Peyer's patch (tissue), 4 donors: ENCODE results near the gene IL24. TPM values are rescaled to one million over a fixed set of nuclear protein-coding genes. Genes with fewer than 3 reads are reported as not detected.

ENCODE experiments used
- DNase-seq, 3 donors: peaks; one replicate each; pipeline ENCODE4 v3.0.0-alpha.2; 2017 to 2019
- H3K27ac ChIP-seq, 4 donors: fragments of 200-600 bp; sonication (generic); one replicate each; pipeline ENCODE4 v1.5.1; 2016 to 2019
- H3K27me3 ChIP-seq, 2 donors: fragments of 200-600 bp; sonication (generic); one replicate each; pipeline ENCODE4 v1.5.1; 2019
- H3K36me3 ChIP-seq, 3 donors: fragments of 200-600 bp; sonication (generic); one replicate each; pipeline ENCODE4 v1.5.1; 2016 to 2019
- H3K4me1 ChIP-seq, 4 donors: fragments of 200-600 bp; sonication (generic); one replicate each; pipeline ENCODE4 v1.5.1; 2016 to 2019
- H3K4me3 ChIP-seq, 4 donors: fragments of 200-600 bp; sonication (generic); 1 replicate in 3 of 4; 2 replicates in 1 of 4; pipeline ENCODE4 v1.5.1; 2016 to 2019; ENCODE audit warnings: mild to moderate bottlenecking in 1 of 4
- H3K9me3 ChIP-seq, 4 donors: fragments of 200-600 bp; sonication (generic); one replicate each; pipeline ENCODE4 v1.5.1; 2016 to 2019; ENCODE audit warnings: mild to moderate bottlenecking in 1 of 4
- POLR2A ChIP-seq, 2 donors: fragments of 450-650 bp; IDR thresholded peaks; one replicate each; pipeline ENCODE4 v1.5.1; 2017; ENCODE audit warnings: antibody characterized with exemption in 2 of 2, mild to moderate bottlenecking in 2 of 2, moderate library complexity in 2 of 2
- total RNA-seq, 4 donors: library from RNA; depleted of rRNA; stranded (reverse); fragments of >200 nt; gene quantifications; one replicate each; pipeline ENCODE4 v1.1.0, GENCODE V29; 2016
- TF ChIP-seq, protein P1 (sequence below), 6 experiments: fragments of 450-650 bp in 4 of 6; fragments of 200-600 bp in 2 of 6; sonication (generic) in 1 of 6; IDR thresholded peaks; one replicate each; pipeline ENCODE4 v1.5.1; 2017 to 2019; ENCODE audit warnings: antibody characterized with exemption in 6 of 6, mild to moderate bottlenecking in 3 of 6, moderate library complexity in 1 of 6

Gene IL24
- total RNA-seq, 4 donors from 2014 or later, result not detected

DNA sequence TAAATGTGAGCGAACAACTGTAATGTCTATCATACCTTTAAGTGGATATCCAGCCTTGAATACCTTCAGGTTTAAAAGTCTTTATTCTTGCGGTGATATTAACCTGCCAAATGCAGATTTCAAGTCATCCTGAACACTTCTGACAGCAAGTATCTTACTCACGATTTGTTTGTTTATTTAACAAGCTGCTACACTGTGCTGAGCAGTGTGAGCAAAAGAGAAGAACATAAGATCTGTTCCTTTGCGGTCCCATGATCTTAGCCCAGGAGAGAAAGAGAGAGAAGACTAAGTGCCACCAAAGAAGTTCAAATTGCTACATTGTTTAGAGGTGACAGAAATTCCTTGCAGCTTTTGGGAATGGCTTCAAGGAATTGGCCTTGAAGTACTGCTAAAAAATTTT lies 9.5 kb upstream of the IL24 start:
- H3K9me3 ChIP-seq, result no peaks in the 10 kb centered on the region
- H3K27ac ChIP-seq, result no peak overlapping the region
- no peak overlapping the region for H3K4me3 ChIP-seq
- TF ChIP-seq POLR2A (IDR thresholded peaks at IDR 0.05), result no peak
- TF ChIP-seq, protein P1, sequence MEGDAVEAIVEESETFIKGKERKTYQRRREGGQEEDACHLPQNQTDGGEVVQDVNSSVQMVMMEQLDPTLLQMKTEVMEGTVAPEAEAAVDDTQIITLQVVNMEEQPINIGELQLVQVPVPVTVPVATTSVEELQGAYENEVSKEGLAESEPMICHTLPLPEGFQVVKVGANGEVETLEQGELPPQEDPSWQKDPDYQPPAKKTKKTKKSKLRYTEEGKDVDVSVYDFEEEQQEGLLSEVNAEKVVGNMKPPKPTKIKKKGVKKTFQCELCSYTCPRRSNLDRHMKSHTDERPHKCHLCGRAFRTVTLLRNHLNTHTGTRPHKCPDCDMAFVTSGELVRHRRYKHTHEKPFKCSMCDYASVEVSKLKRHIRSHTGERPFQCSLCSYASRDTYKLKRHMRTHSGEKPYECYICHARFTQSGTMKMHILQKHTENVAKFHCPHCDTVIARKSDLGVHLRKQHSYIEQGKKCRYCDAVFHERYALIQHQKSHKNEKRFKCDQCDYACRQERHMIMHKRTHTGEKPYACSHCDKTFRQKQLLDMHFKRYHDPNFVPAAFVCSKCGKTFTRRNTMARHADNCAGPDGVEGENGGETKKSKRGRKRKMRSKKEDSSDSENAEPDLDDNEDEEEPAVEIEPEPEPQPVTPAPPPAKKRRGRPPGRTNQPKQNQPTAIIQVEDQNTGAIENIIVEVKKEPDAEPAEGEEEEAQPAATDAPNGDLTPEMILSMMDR (IDR thresholded peaks at IDR 0.05), result no peak
- H3K4me1 ChIP-seq, result peaks cover 0 to 16% (median 0%) of the 10 kb centered on the region in 4 donors
- H3K36me3 ChIP-seq, result no peaks in the 10 kb centered on the region
- no peak for DNase-seq
- H3K27me3 ChIP-seq, result no peaks in the 10 kb centered on the region

DNA sequence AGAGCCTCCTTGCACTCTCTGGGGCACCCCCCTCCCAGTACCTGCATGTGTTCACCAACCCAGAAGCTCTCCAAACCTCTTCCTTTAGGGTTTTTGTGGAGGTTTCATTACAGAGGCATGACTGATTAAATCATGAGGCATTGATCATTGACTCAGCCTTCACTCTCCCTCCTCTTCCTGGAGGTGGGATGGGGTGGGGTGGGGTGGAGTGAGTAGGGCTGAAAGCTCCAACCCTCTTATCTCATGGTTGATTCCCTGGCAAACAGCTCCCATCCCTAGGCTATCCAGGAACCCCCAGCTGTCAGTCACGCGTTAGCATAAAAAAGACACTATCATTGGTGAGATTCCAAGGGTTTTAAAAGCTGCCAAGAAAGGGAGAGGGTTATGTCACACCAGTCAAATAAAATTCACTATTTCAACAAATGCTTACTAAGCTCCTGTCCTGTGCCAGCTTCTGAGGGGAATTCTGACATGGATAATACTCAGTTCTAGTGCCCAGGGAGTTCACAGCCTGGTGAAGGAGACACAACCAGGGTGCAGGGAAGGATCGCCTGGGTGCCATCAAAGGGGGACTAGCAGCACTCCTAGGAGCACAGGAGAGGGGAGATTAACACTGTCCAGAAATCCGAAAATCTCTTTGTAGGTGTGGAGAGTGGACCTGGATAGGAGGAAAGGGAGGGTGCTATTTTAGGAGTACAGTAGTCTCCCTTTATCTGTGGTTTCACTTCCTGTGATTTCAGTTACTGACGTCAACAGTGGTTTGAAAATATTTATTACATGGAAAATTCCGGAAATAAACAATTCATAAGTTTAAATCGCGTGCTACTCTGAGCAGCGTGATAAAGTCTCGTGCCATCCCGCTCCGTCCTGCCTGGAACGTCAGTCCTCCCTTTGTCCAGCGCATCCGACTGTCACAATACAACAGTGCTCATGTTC lies 6.8 kb upstream of the IL24 start:
- TF ChIP-seq, protein P1 (IDR thresholded peaks at IDR 0.05), result no peak
- TF ChIP-seq POLR2A (IDR thresholded peaks at IDR 0.05), result no peak
- peak in 1 of 3 donors; percentile 68 for DNase-seq
- H3K4me1 ChIP-seq, result peaks cover 0 to 16% (median 0%) of the 10 kb centered on the region in 4 donors

DNA sequence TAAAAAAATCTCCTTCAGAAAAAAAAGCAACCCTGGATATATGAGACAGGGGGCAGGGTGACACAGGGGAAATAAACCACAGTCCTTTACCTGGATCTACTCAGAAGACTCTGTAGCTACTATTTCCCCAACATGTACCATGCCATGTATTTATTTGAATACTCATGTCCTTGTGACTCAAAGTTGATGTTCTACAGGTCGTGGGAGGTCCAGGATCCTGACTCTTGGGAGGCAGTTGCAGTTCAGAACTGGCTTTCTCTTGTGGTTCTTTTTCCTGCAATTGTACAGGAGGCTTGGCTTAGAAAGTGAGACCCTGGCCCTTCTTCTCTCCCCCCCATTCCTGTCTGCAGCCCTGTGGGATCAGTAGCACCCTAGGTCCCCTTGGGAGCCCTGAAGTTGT lies 5.8 kb upstream of the IL24 start:
- no peak for DNase-seq
- Histone ChIP-seq H3K27ac (no peak overlapping the region), H3K4me1 (peaks cover 0 to 16% (median 0%) of the 10 kb centered on the region in 4 donors), H3K4me3 (no peak overlapping the region), H3K27me3 (no peaks in the 10 kb centered on the region), H3K9me3 (no peaks in the 10 kb centered on the region), H3K36me3 (no peaks in the 10 kb centered on the region)
- TF ChIP-seq, protein P1 (IDR thresholded peaks at IDR 0.05), result no peak
- TF ChIP-seq POLR2A (IDR thresholded peaks at IDR 0.05), result no peak

More for the DNA sequence above, 6.8 kb upstream of the IL24 start:
- H3K27me3 ChIP-seq, result no peaks in the 10 kb centered on the region
- no peak overlapping the region for H3K4me3 ChIP-seq
- H3K36me3 ChIP-seq, result no peaks in the 10 kb centered on the region
- H3K27ac ChIP-seq, result no peak overlapping the region
- H3K9me3 ChIP-seq, result no peaks in the 10 kb centered on the region

DNA sequence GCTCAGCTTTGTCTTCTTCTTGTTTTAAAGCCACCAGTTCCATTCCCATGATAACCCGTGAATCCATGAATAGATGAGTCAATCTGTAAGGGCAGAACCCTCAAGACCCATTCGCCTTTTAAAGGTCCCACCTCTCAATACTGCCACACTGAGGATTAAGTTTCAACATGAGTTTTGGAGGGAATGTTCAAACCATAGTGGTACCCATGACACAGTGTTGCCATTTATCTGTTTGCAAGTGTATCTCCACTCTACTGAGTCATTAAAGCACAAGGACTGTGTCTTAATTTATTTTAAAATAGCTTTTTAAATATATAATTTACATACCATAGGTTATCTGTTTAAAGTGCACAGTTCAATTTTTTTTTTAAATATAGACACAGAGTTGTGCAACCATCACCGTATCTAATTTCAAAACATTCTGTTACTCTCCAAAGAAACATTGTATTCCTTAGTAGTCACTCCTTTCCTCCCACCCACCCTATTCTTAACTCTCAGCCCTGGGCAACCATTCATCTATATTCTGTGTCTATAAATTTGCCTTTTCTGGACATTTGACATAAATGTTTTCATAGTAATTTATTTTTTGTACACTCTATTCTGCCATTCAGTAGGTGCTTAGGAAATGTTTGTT lies 4.8 kb upstream of the IL24 start:
- TF ChIP-seq, protein P1 (IDR thresholded peaks at IDR 0.05), result no peak
- no peak for TF ChIP-seq POLR2A (IDR thresholded peaks at IDR 0.05)
- H3K4me1 ChIP-seq, result peaks cover 0 to 16% (median 0%) of the 10 kb centered on the region in 4 donors
- no peak overlapping the region for H3K4me3 ChIP-seq
- no peak overlapping the region for H3K27ac ChIP-seq
- H3K36me3 ChIP-seq, result no peaks in the 10 kb centered on the region
- DNase-seq, result no peak
- no peaks in the 10 kb centered on the region for H3K9me3 ChIP-seq
- no peaks in the 10 kb centered on the region for H3K27me3 ChIP-seq

DNA sequence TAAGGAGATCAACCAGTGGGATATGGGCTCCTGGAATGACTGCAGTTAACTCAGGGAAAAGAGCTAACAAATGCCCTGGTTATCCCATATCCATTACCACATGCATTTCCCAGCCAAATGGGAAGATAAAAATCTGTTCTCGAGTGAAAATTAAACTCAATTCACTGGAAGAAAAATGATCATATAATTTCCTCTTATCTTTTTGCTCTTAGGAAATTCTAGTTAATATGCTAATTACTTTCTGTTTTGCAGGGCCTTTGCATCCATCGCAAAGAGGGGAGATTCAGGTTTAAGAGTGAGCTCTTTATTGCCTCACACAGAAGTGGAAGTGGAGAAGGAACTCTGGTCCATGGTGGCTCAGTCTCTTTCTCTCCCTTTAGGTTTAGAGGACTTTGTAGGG lies 3.9 kb upstream of the IL24 start:
- peaks cover 0 to 16% (median 0%) of the 10 kb centered on the region in 4 donors for H3K4me1 ChIP-seq
- no peaks in the 10 kb centered on the region for H3K27me3 ChIP-seq
- TF ChIP-seq, protein P1 (IDR thresholded peaks at IDR 0.05), result no peak
- TF ChIP-seq POLR2A (IDR thresholded peaks at IDR 0.05), result no peak

More for the DNA sequence above, 3.9 kb upstream of the IL24 start:
- H3K9me3 ChIP-seq, result no peaks in the 10 kb centered on the region
- no peaks in the 10 kb centered on the region for H3K36me3 ChIP-seq
- DNase-seq, result no peak
- H3K27ac ChIP-seq, result no peak overlapping the region
- H3K4me3 ChIP-seq, result no peak overlapping the region
